Psoas muscle (tissue), 8 donors: ENCODE measurements around the gene DLGAP1. TPM values are rescaled to one million over a fixed set of nuclear protein-coding genes. Genes with fewer than 3 reads are reported as not detected.

Source experiments
- ATAC-seq, 4 donors: fragments of 200-7000 bp; cut with Tn5 transposase; one replicate each; pipeline ENCODE4 v1.9.1; 2020; ENCODE audit warnings: moderate library complexity in 3 of 4, mild to moderate bottlenecking in 2 of 4
- DNase-seq, 2 donors: peaks; one replicate each; pipeline ENCODE4 v3.0.0-alpha.2; 2020
- H3K27ac ChIP-seq: fragments of 200-600 bp; one replicate; pipeline ENCODE4 v1.8.0; 2022
- H3K27me3 ChIP-seq, 3 donors: fragments of 200-600 bp in 1 of 3; one replicate each; pipeline versions ENCODE4 v1.6.1 to v1.8.0; 2013 to 2022; ENCODE audit warnings: low read length in 2 of 3, mild to moderate bottlenecking in 2 of 3, moderate library complexity in 1 of 3; ENCODE audit not compliant: insufficient read depth in 3 of 3
- H3K36me3 ChIP-seq, 2 donors: fragments of 200-600 bp in 1 of 2; one replicate each; pipeline versions ENCODE4 v1.6.1 to v1.8.0; 2013 to 2022; ENCODE audit warnings: low read depth in 1 of 2, mild to moderate bottlenecking in 1 of 2, moderate library complexity in 1 of 2; ENCODE audit not compliant: insufficient read depth in 1 of 2
- H3K4me1 ChIP-seq: fragments of 200-600 bp; one replicate; pipeline ENCODE4 v1.8.0; 2022
- H3K4me3 ChIP-seq: fragments of 200-600 bp; one replicate; pipeline ENCODE4 v1.8.0; 2022; ENCODE audit warnings: mild to moderate bottlenecking
- H3K9me3 ChIP-seq: fragments of 200-600 bp; one replicate; pipeline ENCODE4 v1.8.0; 2022
- CTCF ChIP-seq: fragments of 200-600 bp; IDR thresholded peaks from one replicate; pipeline ENCODE4 v1.8.0; 2022; ENCODE audit warnings: antibody characterized with exemption
- WGBS, 3 donors: extraction: QIAGEN DNeasy Blood & Tissue Kit; methylation state at CpG; one replicate each; pipeline versions ENCODE4 v1.1.6 to v1.1.7; 2013; 5-methylcytosine and 5-hydroxymethylcytosine counted together
- intact Hi-C, 2 donors: fragments of 100-400 bp; cut with DNase I; formaldehyde crosslinking; loops; one replicate each; pipeline versions ENCODE4 v1.11.0 to v1.14.2; 2022
- polyA plus RNA-seq, 3 donors: library from polyadenylated mRNA; stranded (reverse); fragments of 200-250 nt; gene quantifications; one replicate each; pipeline ENCODE4 v1.2.3, GENCODE V29; 2013
- total RNA-seq, 4 donors: library from RNA; stranded (reverse); fragmentation: NEBNext Ultra II Directional in 2 of 4; extraction: Animal tissue kit (Norgen Biotek cat#: 25700) in 2 of 4; gene quantifications; one replicate each; pipeline versions ENCODE4 v1.2.1 to v1.2.4, GENCODE V29; 2021 to 2023
- donor health status: healthy with polysubstance abuse.
- donor health status: DM: no; HTN: no; CAD: no; lungs with moderate emphysema.
- donor health status: Bipolar disorder and iron deficiency.
- donor health status: healthy.
- donor health status: DM: yes; HTN: yes; CAD: no.
- donor health status: DM: no; HTN: no; CAD: no.
- donor health status: DM: no; HTN: no; CAD: no.
- donor health status: DM: yes; HTN: yes; CAD: no.

DLGAP1 gene
- total and polyA plus RNA-seq, 7 donors: 0.09 to 0.26 (median 0.16) TPM; not detected in 1

- Histone ChIP-seq H3K4me1 (no peaks in the 10 kb centered on the region), H3K4me3 (no peak overlapping the region), H3K9me3 (no peaks in the 10 kb centered on the region), H3K36me3 (no peaks in the 10 kb centered on the region), H3K27ac (no peak overlapping the region), H3K27me3 (no peaks in the 10 kb centered on the region)
- intact Hi-C loops: no loop called here
- TF ChIP-seq CTCF: no peak
- WGBS, 3 donors: 61 to 72% (median 67%) methylated on average over 4 of the region's 4 CpGs
- no peak for ATAC-seq
- DNase-seq: no peak
These were observed 702.0 kb downstream of the DLGAP1 start for GRCh38 chr18:3753106-3753505.

DNA sequence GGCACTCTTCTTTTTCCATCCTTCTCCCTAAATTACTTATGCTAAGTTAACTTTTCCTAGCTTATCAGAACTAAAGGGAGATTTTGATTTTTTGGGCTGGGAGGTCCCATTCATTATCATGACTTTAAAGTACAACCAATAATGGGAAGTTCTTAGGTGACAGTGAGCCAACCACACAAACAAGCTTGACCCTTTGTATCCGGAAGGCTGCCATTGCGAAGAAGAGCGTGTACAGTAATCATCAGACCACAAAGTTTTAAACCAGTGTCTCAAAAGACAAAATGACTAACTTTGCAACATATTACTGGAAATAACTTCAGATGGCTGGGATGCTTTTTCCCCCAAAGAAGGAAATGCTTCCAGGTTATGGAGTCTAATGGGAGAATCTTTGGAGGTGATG is 707.0 kb downstream of the DLGAP1 start:
- Histone ChIP-seq H3K36me3 (no peaks in the 10 kb centered on the region), H3K27me3 (no peaks in the 10 kb centered on the region), H3K9me3 (no peaks in the 10 kb centered on the region), H3K27ac (no peak overlapping the region), H3K4me3 (no peak overlapping the region), H3K4me1 (no peaks in the 10 kb centered on the region)
- intact Hi-C loops: no loop called here
- WGBS, 3 donors: 67 to 96% (median 71%) methylated on average over 3 of the region's 3 CpGs
- ATAC-seq: no peak
- no peak for TF ChIP-seq CTCF
- DNase-seq: no peak

GRCh38 chr18:3747176-3747973 is 707.7 kb downstream of the DLGAP1 start:
- DNase-seq (no peak), ATAC-seq (no peak)
- H3K27me3 ChIP-seq: no peaks in the 10 kb centered on the region
- no peaks in the 10 kb centered on the region for H3K9me3 ChIP-seq
- no peaks in the 10 kb centered on the region for H3K36me3 ChIP-seq
- TF ChIP-seq CTCF: no peak
- WGBS, 3 donors: 71 to 76% (median 74%) methylated on average over 14 of the region's 14 CpGs
- intact Hi-C loops: no loop called here
- H3K4me1 ChIP-seq: no peaks in the 10 kb centered on the region
- no peak overlapping the region for H3K4me3 ChIP-seq
- H3K27ac ChIP-seq: no peak overlapping the region

DNA sequence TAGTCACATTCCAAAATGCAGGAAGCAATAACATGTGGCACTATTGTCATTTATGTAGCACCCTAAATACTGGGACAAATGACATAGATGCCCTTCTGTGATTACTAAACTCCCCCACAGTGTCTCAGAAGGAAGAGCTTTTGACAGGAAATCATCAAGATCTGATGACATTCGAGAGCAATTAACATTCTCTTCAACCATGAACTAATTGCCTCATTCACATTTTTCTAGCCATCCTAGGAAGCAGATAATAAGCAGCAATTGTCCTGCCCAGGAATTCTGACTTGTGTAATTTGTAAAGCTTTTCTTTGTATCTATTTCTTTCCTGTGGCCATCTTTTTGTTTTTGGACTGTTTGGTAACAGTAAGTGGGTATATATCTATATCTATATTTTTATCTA is 712.6 kb downstream of the DLGAP1 start:
- Histone ChIP-seq H3K27me3 (no peaks in the 10 kb centered on the region), H3K36me3 (no peaks in the 10 kb centered on the region), H3K27ac (no peak overlapping the region), H3K4me3 (no peak overlapping the region), H3K9me3 (peaks cover 7% of the 10 kb centered on the region), H3K4me1 (no peaks in the 10 kb centered on the region)
- WGBS, 3 donors: 0 to 22% (median 22%) methylated on average over 1 of the region's 1 CpG
- intact Hi-C loops: no loop called here
- no peak for DNase-seq
- ATAC-seq: no peak
- no peak for TF ChIP-seq CTCF

DNA sequence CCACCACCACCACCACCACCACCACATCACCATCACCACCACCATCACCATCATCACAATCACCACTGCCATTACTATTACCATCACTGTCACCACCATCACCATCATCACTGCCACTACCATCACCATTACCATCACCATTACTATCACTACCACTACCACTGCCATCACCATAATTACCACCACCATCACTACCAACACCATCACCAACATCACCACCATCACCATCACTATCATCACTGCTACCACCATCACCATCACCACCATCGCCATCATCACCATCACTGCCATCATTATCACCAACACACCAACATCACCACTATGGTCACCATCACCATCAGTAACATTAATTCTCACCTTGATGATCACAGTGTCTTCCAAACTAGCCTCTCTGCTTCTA is 713.8 kb downstream of the DLGAP1 start:
- intact Hi-C loops: no loop called here
- no peak overlapping the region for H3K4me3 ChIP-seq
- H3K9me3 ChIP-seq: peaks cover 7% of the 10 kb centered on the region
- H3K36me3 ChIP-seq: no peaks in the 10 kb centered on the region
- TF ChIP-seq CTCF: no peak
- no peaks in the 10 kb centered on the region for H3K4me1 ChIP-seq
- ATAC-seq: no peak
- no peaks in the 10 kb centered on the region for H3K27me3 ChIP-seq
- 93 to 100% (median 96%) methylated on average over 1 of the region's 1 CpG for WGBS, 3 donors
- DNase-seq: no peak
- no peak overlapping the region for H3K27ac ChIP-seq
